Right atrium auricular region (tissue), 2 donors: ENCODE results near the gene MORN4. TPM values are rescaled to one million over a fixed set of nuclear protein-coding genes. Genes with fewer than 3 reads are reported as not detected.
A peak's percentile ranks its signal among the peaks of the same experiment; 100 is the strongest.

Experiments used
- DNase-seq: peaks from one replicate; pipeline ENCODE4 v3.0.0-alpha.2; 2019; ENCODE audit warnings: low spot score
- H3K27ac ChIP-seq, 2 donors: fragments of 200-600 bp; sonication (generic); 1 replicate in 1 of 2; 2 replicates in 1 of 2; pipeline ENCODE4 v1.5.1; 2016 to 2019
- H3K27me3 ChIP-seq, 2 donors: fragments of 200-600 bp; sonication (generic); one replicate each; pipeline versions ENCODE4 v1.5.1 to v1.6.0; 2017 to 2019
- H3K36me3 ChIP-seq: fragments of 200-600 bp; sonication (generic); one replicate; pipeline ENCODE4 v1.5.1; 2016
- H3K4me1 ChIP-seq, 2 donors: fragments of 200-600 bp; sonication (generic); one replicate each; pipeline versions ENCODE4 v1.5.1 to v1.6.0; 2017 to 2019
- H3K4me3 ChIP-seq, 2 donors: fragments of 200-600 bp; sonication (generic); 1 replicate in 1 of 2; 2 replicates in 1 of 2; pipeline ENCODE4 v1.5.1; 2017 to 2019; ENCODE audit warnings: mild to moderate bottlenecking in 1 of 2, moderate library complexity in 1 of 2
- H3K9me3 ChIP-seq, 2 donors: fragments of 200-600 bp; sonication (generic); one replicate each; pipeline ENCODE4 v1.5.1; 2019
- CTCF ChIP-seq, 2 donors: fragments of 200-600 bp; sonication (generic); IDR thresholded peaks; one replicate each; pipeline ENCODE4 v1.5.1; 2019; ENCODE audit warnings: antibody characterized with exemption in 2 of 2
- total RNA-seq, 2 donors: library from RNA; depleted of rRNA; stranded (reverse); fragments of >200 nt; gene quantifications; one replicate each; pipeline ENCODE4 v1.1.0, GENCODE V29; 2016

The MORN4 gene
- total RNA-seq = 10 to 100 TPM; 15.6 to 27.0 TPM

GRCh38 chr10:97632949-97633884, at the start of gene MORN4:
Gene MORN4, minus strand, starts transcription at chr10:97633500. Its CDS starts 13,847 bp downstream, at chr10:97619653.
- peak; percentile 96 for DNase-seq
- Histone ChIP-seq H3K36me3 (no peaks in the 10 kb centered on the region), H3K4me3 (peak within 1 kb of the TSS; percentile 64 to 65), H3K9me3 (no peaks in the 10 kb centered on the region), H3K4me1 (peaks cover 0 to 7% of the 10 kb centered on the region in 2 donors), H3K27me3 (no peaks in the 10 kb centered on the region), H3K27ac (peak within 1 kb of the TSS; percentile 54 to 62)
- peak in 1 of 2 donors; percentile 5 for TF ChIP-seq CTCF (IDR thresholded peaks at IDR 0.05)

- Histone ChIP-seq H3K9me3 (no peaks in the 10 kb centered on the region), H3K4me1 (peaks cover 0 to 33% of the 10 kb centered on the region in 2 donors), H3K4me3 (no peak overlapping the region), H3K27ac (no peak overlapping the region), H3K27me3 (no peaks in the 10 kb centered on the region), H3K36me3 (peaks cover 25% of the 10 kb centered on the region)
- TF ChIP-seq CTCF (IDR thresholded peaks at IDR 0.05) = no peak
- no peak for DNase-seq
These were observed 48.7 kb upstream of the MORN4 start for GRCh38 chr10:97682042-97682441.

- Histone ChIP-seq H3K9me3 (no peaks in the 10 kb centered on the region), H3K4me1 (peaks cover 0 to 13% of the 10 kb centered on the region in 2 donors), H3K4me3 (no peak overlapping the region), H3K36me3 (peaks cover 47% of the 10 kb centered on the region), H3K27me3 (no peaks in the 10 kb centered on the region), H3K27ac (no peak overlapping the region)
- no peak for DNase-seq
- TF ChIP-seq CTCF (IDR thresholded peaks at IDR 0.05) = no peak
These were observed 46.3 kb upstream of the MORN4 start for GRCh38 chr10:97679594-97679993.

GRCh38 chr10:97676770-97677581, 43.7 kb upstream of the MORN4 start:
- H3K4me1 ChIP-seq = no peaks in the 10 kb centered on the region
- H3K27me3 ChIP-seq = no peaks in the 10 kb centered on the region
- H3K36me3 ChIP-seq = peaks cover 62% of the 10 kb centered on the region
- no peak for DNase-seq
- TF ChIP-seq CTCF (IDR thresholded peaks at IDR 0.05) = peak; percentile 86 to 89
- no peak overlapping the region for H3K4me3 ChIP-seq
- H3K27ac ChIP-seq = no peak overlapping the region
- H3K9me3 ChIP-seq = no peaks in the 10 kb centered on the region

- H3K9me3 ChIP-seq = no peaks in the 10 kb centered on the region
- no peak overlapping the region for H3K4me3 ChIP-seq
- no peaks in the 10 kb centered on the region for H3K4me1 ChIP-seq
- H3K27me3 ChIP-seq = no peaks in the 10 kb centered on the region
- H3K27ac ChIP-seq = no peak overlapping the region
- no peak for TF ChIP-seq CTCF (IDR thresholded peaks at IDR 0.05)
- DNase-seq = no peak
- peaks cover 71% of the 10 kb centered on the region for H3K36me3 ChIP-seq
These were observed 41.9 kb upstream of the MORN4 start for GRCh38 chr10:97675222-97675621.
